ENCODE results near the gene PHF14. TPM values are rescaled to one million over a fixed set of nuclear protein-coding genes. Genes with fewer than 3 reads are reported as not detected.

PHF14 gene
- total RNA-seq, 1 donor: 27.7 TPM

DNA sequence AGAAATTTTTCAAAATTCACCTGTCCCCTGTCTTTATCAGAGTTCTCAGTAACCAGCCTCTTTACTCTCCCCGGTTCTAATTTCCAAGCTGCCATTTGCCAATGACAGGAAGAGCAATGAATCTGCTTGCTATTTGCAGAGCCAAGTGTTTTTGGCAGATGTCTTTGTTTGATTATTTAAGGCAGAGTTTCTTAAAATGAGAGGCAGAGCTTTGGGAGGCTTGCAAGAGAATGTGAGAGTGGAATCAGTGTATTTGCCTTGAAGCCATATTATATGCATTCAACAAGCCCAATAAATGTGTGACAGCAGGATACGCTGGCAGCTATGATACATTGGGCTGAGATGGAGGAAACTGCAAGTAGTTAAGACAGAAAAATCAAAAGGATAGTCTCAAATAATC lies 196.5 kb downstream of the PHF14 start:
- DNase-seq (ENCODE audit: low read depth in 2 of 3, low spot score in 2 of 3): no peak

DNA sequence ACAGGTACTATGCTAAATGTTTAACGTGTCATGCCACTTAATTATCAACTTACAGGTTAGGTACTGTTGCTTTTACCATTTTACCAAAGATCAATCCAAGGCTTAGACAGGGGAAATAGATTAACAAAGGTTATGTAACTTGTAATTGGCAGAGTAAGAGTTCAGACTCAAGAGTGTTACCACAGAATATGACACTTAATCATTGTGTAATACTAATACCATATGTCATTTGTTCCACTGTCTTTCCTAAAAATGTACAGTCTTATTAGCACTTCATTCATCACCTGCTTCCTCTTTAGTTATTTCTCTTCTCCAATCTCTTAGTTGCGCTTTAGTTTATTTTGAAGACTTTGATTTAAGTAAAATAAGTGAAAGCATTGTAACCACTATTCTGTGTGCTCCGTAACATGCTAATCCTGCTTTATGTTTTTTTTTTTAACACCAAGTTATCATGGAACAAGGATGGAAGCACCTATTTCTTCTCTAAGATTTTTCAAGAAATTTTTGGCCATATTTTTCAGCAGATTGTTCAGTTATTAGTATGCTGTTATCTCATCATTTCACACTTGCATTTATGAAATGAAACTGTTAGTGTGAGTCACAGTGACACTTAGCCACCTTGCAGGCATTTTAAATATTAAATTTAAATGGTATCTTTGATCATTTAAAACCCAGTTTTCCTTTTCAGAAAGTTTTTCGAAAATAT lies 197.3 kb downstream of the PHF14 start:
- no peak for DNase-seq (ENCODE audit: low read depth in 2 of 3, low spot score in 2 of 3)

DNA sequence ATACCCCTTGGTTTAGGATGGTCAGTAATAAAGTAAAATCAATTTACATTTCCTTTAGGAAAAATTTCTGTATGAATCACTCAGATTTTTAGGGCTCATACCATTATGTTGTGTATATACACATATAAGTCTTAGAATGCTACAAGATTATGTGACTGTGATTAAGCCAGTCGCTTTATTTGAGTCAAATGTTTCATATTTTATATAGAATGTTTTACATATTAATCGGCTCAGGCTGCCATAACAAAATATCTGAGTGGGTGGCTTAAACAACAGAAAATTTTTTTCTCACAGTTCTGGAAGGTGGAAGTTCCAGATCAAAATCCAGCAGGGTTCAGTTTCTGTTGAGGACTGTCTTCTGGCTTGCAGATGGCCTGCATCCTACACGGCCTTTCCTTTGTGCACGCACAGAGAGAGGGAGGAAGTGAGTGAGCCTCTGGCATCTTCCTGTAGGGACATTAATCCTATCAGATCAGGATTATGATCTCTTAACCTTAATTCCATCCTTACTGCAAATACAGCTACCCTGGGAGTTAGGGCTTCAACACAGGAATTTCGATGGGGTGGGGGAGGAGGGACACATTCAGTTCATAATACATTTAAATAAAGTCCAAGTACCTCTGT lies 198.0 kb downstream of the PHF14 start:
- no peak for DNase-seq (ENCODE audit: low read depth in 2 of 3, low spot score in 2 of 3)

DNA sequence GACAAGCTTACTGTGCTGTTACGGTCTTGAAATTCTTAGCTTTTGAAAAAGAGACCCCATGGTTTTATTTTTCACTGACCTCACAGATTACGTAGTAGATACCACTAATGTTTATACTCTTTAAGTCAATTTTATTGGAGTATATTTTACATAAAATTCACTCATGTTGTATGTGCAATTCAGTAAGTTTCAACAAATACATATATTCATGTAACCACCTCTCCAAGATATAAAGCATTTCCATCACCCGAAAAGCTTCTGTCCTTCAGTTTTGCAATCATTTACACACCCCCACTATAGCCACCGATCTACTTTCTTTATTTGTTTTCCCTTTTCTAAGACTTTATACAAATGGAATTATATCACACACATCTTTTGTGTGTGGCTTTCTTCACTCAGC lies 199.2 kb downstream of the PHF14 start:
- DNase-seq (ENCODE audit: low read depth in 2 of 3, low spot score in 2 of 3): no peak

DNA sequence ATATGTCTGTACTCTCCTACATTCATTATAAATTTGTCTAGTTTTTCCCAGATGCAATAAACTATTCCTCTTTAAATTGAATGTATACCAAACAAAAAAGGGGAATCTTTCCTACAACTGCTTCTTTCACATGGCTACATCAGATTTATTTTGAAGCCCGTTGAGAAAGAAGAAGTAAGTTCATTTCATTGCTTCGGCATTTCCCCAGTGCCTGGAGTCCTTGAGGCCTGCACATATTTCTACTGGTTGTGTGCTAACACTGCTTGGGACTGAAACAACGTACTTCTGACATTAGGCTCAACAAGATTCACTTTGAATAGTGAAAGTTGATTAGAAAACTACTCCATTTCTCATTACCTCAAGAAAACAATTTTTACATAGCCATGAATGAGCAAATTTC lies 201.7 kb downstream of the PHF14 start:
- no peak for DNase-seq (ENCODE audit: low read depth in 2 of 3, low spot score in 2 of 3)

DNA sequence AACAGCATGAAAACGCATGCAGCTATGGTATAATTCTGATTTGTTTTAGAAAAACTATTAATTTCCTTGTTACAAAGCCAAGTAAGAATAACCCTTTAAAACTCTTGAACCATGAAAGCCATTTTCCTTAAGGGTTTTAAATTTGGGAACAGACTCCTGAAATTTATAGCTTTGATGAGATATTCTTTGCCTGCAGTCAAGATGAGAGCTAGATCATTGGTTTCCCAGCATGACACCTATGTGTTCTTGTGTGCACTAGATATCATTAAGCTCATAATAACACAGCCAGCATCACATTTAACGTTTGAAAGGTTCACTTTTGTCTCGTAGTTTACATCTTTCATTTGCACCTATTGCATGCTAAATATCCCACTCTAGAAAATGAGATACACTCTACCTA lies 202.2 kb downstream of the PHF14 start:
- DNase-seq (ENCODE audit: low read depth in 2 of 3, low spot score in 2 of 3): no peak

DNA sequence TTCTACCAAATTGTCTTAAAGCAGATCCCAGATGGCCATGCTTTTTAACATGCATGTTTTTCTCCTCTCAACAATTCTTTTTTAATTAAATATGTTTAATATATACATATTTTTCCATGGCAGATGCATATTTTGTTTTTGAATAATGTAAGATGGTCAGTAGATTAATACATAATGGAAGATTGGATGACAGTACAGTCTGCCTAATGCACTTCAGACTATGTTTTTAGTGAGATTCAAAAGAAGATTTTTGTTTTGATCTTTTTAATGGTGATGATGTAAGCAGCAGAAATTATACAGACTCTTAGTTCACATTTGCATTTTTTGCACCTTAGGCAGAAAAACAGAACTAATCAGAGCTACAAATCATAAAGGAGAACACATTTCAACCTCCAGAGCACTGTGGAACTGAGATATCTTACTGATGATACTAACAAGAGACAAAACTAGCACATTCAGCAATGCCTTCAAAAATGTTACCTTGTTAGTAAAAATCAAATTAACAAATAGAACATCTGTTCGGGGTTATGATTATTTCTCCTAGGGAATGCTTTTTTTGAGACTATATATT lies 203.4 kb downstream of the PHF14 start:
- no peak for DNase-seq (ENCODE audit: low read depth in 2 of 3, low spot score in 2 of 3)

DNA sequence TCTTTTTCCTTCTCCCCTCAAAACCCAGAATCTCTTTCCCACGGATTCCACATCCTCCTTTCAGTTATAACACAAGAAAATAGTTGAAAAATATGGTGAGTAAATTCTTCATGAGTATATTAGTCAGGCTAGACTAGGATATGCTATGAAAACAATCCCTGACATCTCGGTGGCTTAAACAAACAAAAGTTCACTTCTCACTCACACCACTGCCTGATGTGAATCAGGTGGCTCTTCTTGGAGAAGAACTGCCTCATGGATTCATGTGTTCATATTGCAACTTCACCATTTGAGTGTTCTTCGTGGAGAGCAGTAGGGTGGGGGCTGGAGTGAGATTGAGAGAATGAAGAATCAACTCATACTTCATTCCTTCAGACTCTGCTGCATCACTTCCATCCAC lies 204.1 kb downstream of the PHF14 start:
- DNase-seq (ENCODE audit: low read depth in 2 of 3, low spot score in 2 of 3): no peak

DNA sequence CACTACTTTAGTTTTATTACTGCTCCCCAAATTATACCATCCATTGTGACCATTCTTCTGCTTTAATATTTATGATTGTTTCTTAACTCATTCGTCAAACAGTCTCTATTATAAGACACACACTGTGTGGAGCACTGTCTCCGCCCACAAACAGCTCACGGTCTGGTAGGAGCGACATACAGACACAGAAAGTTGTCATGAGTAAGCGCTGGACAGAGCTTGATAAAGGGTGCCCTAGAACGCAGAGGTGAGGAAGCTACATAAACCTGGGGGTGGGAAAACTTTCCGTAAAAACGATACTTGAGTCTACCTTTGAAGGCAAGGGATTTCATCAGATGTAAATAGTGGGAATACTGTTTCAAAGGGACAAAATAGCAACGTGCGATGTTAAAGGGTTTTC lies 207.9 kb downstream of the PHF14 start:
- no peak for DNase-seq (ENCODE audit: low read depth in 2 of 3, low spot score in 2 of 3)

DNA sequence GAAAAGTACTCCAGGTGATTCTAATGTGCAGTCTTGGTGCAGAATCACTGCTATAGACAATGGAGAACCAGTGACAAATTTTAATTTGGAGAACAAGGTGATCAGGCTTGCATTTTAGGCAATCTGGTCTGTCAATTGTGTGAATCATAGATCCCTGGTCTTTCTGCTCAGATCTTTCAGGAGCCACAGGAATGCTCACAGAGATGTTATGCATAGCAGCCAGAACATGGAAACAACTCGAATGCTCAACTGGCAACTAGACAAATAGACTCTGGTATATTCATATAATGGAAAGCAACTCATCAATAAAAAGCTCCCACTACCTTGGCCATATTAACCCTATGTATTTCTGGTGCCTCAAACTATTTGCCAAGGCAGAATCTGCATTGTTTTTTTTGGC lies 209.1 kb downstream of the PHF14 start:
- no peak for DNase-seq (ENCODE audit: low read depth in 2 of 3, low spot score in 2 of 3)

DNA sequence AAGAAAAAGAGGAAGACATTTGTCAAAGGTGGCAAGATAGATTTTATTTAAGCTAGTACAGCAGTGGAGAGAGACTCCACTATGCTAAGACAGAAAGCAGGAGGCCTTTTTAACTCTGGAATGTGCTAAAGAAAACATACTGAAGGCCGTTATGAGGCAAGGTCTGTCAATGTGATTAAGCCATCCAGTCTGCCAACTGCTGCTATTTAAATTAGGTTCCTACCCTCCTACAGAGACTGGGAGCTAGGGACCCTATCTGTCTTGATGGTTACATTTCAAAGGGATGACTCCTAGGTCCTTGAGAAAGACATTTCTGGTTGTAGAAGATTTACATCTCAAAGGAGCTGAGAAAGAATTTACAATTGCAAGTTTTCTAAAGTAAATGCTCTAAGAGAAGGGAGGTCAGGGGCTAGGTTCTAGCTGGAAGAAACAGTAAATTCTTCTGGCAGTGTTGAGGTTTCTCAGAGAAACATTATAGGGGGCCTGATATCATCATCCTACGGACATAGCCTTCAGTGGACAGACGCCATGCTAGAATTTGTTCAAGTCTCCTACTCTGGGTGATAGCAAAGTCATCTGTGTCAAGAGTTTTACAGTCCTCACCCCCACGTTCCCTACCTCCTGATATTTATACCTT lies 211.6 kb downstream of the PHF14 start:
- no peak for DNase-seq (ENCODE audit: low read depth in 2 of 3, low spot score in 2 of 3)

DNA sequence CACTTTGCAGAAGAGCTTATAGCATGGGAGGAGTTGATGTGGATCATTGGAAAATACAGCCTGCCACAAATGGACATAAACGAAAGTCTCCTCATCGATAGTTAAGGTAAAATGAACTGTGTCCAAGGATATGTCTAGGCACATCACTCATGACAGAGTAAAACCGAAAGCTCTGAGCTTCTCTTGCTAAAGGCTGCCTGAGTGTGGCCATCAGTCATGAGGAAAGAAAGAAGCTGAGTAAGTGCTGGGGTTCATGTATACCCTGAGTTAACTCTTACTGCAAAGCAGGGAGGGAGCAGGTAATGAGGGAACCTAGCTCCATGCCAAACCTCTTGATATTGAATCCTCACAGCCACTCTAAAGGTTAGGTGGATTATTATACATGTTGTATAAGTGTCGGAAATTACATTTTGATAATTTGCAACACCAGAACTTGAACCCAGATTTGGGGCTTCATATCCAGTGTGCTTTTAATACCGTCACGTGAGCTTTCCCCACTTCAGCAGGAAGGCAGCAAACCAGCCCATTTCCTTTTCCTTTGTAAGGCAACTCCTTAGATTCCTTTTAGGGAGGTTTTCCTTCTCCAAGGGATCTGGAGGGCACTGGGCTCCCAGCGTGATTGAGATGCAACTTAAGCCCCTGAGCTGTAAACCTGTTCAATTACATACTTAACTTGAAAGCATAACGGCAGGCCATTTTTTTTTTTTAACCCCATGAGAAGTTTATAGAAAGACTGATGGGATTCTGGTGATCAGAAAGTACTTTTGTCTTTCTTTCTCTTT lies 215.0 kb downstream of the PHF14 start:
- no peak for DNase-seq (ENCODE audit: low read depth in 2 of 3, low spot score in 2 of 3)

DNA sequence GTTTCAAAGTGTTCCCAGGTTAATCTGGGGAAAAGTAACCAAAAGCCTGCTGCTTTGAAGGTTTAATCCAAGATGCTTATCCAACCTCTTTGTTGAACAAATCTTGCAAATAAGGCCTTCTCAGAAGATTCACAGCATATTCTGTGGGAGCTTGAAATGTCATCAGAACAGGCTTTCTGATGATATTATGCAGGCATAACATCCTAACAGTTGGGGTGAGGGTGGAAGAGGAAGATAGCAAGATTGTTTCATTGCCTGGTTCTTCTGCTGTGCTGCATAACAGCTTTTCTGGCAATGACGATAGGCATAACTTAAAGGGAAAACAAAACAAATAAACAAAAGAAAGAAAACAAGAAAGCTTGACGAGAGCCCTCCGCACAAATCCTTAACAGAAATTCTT lies 217.4 kb downstream of the PHF14 start:
- DNase-seq (ENCODE audit: low read depth in 2 of 3, low spot score in 2 of 3): no peak

DNA sequence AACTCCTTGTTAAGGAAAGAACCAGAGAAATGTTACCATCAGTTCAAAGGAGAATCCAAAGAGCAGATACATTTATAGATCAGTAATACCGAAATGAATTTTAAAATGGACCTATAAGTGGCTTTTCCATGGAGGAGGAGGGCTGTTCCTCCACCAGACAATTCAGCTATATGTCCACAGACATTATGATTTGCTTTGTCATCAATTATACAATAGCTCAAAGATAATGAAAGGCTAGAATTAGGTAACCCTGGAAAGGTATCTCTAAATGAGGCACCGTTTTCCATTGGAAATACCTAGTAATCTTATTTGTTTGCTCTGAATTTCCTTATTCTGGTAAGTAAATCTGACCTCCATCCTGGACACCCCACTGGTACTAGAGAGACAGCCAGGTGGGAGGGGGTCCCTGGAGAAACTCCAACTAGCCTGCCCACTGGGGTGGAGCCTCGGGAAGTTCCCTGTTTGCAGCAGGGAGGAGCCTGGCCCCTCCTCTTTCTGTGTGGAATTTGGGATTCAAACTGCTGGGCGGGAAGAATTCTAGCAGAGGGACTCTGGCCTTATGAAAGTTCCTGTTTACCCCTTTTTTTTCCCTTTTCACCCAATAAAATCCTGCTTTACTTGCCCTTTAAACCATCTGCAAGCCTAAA lies 218.0 kb downstream of the PHF14 start:
- DNase-seq (ENCODE audit: low read depth in 2 of 3, low spot score in 2 of 3): no peak

DNA sequence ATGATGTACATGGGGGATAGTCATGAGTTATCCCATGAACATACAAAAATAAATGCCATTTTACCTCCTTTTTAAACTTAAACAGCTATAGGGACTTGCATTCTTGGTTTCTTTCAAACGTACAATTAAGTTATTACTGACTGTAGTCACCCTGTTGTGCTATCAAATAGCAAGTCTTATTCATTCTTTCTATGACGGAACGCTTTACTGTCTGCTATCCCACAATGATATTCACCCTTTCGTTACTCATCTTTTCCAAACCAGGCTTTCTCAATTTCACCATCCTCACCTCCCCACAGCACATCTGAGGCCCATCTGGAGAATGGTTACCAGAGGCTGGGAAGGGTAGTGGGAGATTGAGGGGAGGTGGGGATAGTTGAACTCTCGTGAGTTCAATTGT lies 218.8 kb downstream of the PHF14 start:
- no peak for DNase-seq (ENCODE audit: low read depth in 2 of 3, low spot score in 2 of 3)

DNA sequence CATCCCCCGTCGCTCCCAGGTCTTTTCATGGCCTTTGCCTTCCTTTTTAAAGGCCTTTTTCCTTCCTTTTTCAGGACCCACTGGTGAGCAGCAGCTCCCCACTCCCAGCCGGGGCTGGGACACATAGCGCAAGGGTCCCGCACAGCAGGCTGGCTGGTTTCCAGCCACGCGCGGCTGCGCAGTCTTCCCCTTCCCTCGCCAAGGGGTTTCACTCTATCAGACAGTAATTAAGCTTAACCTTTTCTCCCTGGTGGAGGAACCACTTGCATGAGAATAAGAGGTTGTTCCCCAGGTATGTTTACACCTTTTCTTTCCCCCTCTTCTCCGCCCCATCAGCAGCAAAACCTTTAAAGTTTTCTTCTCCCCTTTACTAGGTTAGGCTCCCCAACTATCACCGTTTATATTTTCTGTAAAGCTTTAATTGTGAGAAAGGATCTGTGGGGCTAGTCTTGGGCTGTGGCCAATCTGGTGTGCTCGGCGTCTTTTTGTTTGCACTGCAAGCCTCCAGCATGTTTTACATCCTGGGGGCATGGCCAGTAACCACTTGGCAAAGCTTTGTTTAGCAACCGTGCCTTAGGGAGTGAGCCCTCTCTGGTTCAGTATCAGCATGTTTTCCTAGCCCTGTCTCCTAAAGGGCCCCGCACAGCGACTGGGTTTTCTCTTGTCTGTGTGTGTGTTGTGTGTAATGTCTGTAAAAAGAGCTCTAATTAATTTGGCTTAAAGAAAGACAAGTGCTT lies 219.6 kb downstream of the PHF14 start:
- peak in 1 of 3 donors; percentile 15 for DNase-seq (ENCODE audit: low read depth in 2 of 3, low spot score in 2 of 3)

DNA sequence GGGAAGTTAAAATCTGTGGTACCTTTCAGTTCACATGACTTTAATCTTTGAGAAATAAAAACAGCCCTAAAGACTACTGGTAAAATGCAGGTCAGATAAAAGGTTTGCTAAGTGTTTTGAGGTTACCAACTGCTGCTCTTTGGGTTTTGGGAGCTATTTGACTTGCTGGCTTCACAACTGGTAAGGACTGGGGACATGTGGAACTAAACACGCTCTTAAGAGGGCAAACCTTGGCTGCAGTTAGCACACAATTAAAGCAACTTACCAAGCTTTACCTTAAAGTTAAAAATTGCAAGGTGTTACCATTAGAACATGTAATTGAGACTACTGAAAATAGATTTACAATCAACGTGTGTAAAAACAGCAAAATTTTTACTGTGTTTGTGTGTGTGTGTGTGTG lies 220.2 kb downstream of the PHF14 start:
- peak in 1 of 3 donors; percentile 20 for DNase-seq (ENCODE audit: low read depth in 2 of 3, low spot score in 2 of 3)

DNA sequence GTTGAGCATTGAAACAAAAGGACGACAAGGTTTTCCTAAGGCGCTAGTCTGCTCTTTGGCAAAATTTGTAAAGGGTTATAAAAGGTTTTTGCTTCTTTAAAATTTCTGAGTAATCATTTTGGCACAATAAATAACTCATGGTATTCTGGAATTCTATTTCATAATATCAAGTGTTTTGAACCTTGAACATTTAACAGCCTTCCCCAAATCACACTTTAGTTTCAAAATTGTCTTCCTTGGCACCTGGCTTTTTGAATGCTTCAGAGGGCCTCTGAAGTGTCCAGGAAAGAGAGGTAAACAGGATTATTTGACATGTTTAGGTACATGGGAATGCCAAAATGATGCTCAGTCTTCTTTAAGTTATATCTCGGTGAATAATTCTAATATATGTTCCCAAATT lies 220.8 kb downstream of the PHF14 start:
- no peak for DNase-seq (ENCODE audit: low read depth in 2 of 3, low spot score in 2 of 3)

DNA sequence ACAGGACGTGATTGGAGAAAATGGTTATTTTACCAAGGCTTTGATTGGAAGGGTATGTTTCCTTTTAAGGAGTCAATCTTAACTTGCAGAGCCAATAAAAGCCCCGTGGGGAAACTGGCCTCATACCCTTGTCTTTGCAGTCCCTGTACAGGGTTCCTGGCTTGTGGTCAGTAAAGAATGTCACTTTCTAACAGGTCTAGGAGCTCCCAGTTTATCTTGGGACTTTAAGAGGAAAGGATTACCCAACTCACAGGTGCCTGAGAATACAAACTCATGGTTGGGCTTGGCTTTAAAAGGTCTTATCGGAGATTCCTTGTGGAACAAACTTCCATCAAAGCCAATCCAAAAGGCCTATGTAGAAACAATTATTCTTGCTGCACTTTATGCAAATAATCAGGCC lies 221.8 kb downstream of the PHF14 start:
- no peak for DNase-seq (ENCODE audit: low read depth in 2 of 3, low spot score in 2 of 3)

DNA sequence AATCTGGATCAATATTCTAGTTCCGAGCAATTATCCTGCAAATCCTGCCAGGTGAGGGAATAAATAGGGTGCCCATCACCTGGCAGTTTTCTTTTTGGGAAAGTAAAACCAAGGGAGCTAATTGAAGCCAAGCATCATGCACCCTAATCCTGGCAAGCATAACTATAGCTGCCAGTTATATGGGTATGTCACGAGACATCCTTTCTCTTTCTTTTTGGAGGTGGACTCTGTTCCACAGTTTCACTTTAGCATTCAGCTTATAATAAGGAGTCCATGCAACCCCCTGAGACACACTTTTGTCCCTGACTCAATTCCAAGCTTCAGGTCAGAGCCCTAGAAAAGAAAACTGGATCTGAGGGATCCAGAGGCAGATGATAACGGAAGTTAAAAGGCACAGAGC lies 222.5 kb downstream of the PHF14 start:
- no peak for DNase-seq (ENCODE audit: low read depth in 2 of 3, low spot score in 2 of 3)

Data from hematopoietic multipotent progenitor cell (in vitro differentiated cells).